ENCODE data around the gene FAM43A. TPM values are rescaled to one million over a fixed set of nuclear protein-coding genes. Genes with fewer than 3 reads are reported as not detected.

FAM43A gene
- total and polyA plus RNA-seq, 9 of the 15 experiments (the other 6 are each of a cell fraction or from before 2014, with no cell fraction given), result 0.03 to 1.2 (median 0.21) TPM

GRCh38 chr3:194682694-194683310 lies 2.9 kb upstream of the FAM43A start (continued):
- TF ChIP-seq, protein P1, sequence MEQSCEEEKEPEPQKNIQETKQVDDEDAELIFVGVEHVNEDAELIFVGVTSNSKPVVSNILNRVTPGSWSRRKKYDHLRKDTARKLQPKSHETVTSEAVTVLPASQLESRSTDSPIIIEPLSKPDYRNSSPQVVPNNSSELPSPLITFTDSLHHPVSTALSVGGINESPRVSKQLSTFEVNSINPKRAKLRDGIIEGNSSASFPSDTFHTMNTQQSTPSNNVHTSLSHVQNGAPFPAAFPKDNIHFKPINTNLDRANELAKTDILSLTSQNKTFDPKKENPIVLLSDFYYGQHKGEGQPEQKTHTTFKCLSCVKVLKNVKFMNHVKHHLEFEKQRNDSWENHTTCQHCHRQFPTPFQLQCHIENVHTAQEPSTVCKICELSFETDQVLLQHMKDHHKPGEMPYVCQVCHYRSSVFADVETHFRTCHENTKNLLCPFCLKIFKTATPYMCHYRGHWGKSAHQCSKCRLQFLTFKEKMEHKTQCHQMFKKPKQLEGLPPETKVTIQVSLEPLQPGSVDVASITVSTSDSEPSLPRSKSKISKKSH (CRISPR knock-in tag; IDR thresholded peaks at IDR 0.05), result no peak
- TF ChIP-seq PRMT5 (CRISPR knock-in tag; IDR thresholded peaks at IDR 0.05), result no peak
- no peak for TF ChIP-seq MTA2 (IDR thresholded peaks at IDR 0.05; ENCODE audit: low read depth)
- no peak for TF ChIP-seq TOE1 (IDR thresholded peaks at IDR 0.05; ENCODE audit: borderline replicate concordance)
- TF ChIP-seq TOE1 (CRISPR knock-in tag; IDR thresholded peaks at IDR 0.05; ENCODE audit: borderline replicate concordance, low read depth), result 0 out of 2 replicates have a peak, but pooled peaks have one; percentile 48
- TF ChIP-seq, protein P2, sequence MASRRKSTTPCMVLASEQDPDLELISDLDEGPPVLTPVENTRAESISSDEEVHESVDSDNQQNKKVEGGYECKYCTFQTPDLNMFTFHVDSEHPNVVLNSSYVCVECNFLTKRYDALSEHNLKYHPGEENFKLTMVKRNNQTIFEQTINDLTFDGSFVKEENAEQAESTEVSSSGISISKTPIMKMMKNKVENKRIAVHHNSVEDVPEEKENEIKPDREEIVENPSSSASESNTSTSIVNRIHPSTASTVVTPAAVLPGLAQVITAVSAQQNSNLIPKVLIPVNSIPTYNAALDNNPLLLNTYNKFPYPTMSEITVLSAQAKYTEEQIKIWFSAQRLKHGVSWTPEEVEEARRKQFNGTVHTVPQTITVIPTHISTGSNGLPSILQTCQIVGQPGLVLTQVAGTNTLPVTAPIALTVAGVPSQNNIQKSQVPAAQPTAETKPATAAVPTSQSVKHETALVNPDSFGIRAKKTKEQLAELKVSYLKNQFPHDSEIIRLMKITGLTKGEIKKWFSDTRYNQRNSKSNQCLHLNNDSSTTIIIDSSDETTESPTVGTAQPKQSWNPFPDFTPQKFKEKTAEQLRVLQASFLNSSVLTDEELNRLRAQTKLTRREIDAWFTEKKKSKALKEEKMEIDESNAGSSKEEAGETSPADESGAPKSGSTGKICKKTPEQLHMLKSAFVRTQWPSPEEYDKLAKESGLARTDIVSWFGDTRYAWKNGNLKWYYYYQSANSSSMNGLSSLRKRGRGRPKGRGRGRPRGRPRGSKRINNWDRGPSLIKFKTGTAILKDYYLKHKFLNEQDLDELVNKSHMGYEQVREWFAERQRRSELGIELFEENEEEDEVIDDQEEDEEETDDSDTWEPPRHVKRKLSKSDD (conservative IDR thresholded peaks at IDR 0.05; ENCODE audit: low read length), result no peak
- TF ChIP-seq SP1 (CRISPR knock-in tag; IDR thresholded peaks at IDR 0.05), result peak; percentile 73
- no peak for TF ChIP-seq MLX (CRISPR knock-in tag; conservative IDR thresholded peaks at IDR 0.05)
- no peak for TF ChIP-seq NR3C1 (CRISPR knock-in tag; IDR thresholded peaks at IDR 0.05)
- no peak for TF ChIP-seq ETV6 (IDR thresholded peaks at IDR 0.05; ENCODE audit: borderline replicate concordance in 1 of 2, low read depth in 2 of 2, low read length in 1 of 2)
- no peak for TF ChIP-seq ETV6 (CRISPR knock-in tag; IDR thresholded peaks at IDR 0.05; ENCODE audit: borderline replicate concordance)
- TF ChIP-seq BCL6 (CRISPR knock-in tag; IDR thresholded peaks at IDR 0.05), result no peak
- TF ChIP-seq MAFK (IDR thresholded peaks at IDR 0.05; ENCODE audit: low read length), result no peak
- no peak for TF ChIP-seq HMG20B (CRISPR knock-in tag; IDR thresholded peaks at IDR 0.05)
- no peak for TF ChIP-seq BMI1 (IDR thresholded peaks at IDR 0.05; ENCODE audit: low read length)
- TF ChIP-seq SIN3A (IDR thresholded peaks at IDR 0.05; ENCODE audit: borderline replicate concordance in 2 of 2, control insufficient read depth in 1 of 2, low read depth in 2 of 2, low read length in 2 of 2), result no peak
- TF ChIP-seq ZNF165 (CRISPR knock-in tag; IDR thresholded peaks at IDR 0.05; ENCODE audit: borderline replicate concordance), result no peak
- TF ChIP-seq, protein P3, sequence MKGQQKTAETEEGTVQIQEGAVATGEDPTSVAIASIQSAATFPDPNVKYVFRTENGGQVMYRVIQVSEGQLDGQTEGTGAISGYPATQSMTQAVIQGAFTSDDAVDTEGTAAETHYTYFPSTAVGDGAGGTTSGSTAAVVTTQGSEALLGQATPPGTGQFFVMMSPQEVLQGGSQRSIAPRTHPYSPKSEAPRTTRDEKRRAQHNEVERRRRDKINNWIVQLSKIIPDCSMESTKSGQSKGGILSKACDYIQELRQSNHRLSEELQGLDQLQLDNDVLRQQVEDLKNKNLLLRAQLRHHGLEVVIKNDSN (CRISPR knock-in tag; IDR thresholded peaks at IDR 0.05), result no peak
- TF ChIP-seq NR4A1 (CRISPR knock-in tag; IDR thresholded peaks at IDR 0.05), result no peak
- TF ChIP-seq NR4A1 (tag; IDR thresholded peaks at IDR 0.05), result no peak
- peak; percentile 69 for TF ChIP-seq BRD9 (IDR thresholded peaks at IDR 0.05; ENCODE audit: low read depth, partially characterized antibody)
- no peak for TF ChIP-seq RFX7 (CRISPR knock-in tag; IDR thresholded peaks at IDR 0.05)
- TF ChIP-seq BRF1 (IDR thresholded peaks at IDR 0.05; ENCODE audit: borderline replicate concordance, extremely low read depth, insufficient read length), result no peak
- no peak for TF ChIP-seq STAT5B (CRISPR knock-in tag; IDR thresholded peaks at IDR 0.05)

All from K562 (cell line).